GM11168 (cell line): Measurements from ENCODE around the gene ST6GALNAC3.

ENCODE experiments used
- in situ Hi-C: fragments of 300-500 bp; cut with MboI; formaldehyde crosslinking; loops from one replicate; pipeline ENCODE4 v1.12.0; 2022; ENCODE audit warnings: low sequenced_read_pairs; ENCODE audit not compliant: unreplicated experiment

ST6GALNAC3 gene

DNA sequence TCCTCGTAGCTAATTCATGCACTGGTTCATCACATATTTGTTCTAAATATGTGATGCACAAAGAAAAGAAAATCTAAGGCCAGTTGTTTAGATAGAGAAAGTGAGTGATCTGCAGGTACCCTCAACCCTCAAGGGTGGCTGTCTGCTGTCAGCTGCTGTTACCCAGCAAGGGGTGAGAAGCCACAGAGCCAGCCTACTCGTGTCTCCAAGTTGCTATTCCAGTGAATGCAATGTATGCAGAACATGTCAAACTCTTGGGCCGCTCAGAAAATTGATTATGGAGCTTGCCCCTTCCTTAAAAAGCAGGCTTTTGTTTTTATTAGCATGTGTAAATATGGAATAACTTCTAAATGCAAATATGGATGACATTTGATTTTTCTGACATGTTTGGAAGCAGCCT, 456.4 kb downstream of the ST6GALNAC3 start:
- in situ Hi-C loops: no loop called here

- in situ Hi-C loops: no loop called here
Observed at GRCh38 chr1:76541618-76542017, 467.1 kb downstream of the ST6GALNAC3 start.

- in situ Hi-C loops: no loop called here
Observed at GRCh38 chr1:76542359-76542758, 467.8 kb downstream of the ST6GALNAC3 start.

DNA sequence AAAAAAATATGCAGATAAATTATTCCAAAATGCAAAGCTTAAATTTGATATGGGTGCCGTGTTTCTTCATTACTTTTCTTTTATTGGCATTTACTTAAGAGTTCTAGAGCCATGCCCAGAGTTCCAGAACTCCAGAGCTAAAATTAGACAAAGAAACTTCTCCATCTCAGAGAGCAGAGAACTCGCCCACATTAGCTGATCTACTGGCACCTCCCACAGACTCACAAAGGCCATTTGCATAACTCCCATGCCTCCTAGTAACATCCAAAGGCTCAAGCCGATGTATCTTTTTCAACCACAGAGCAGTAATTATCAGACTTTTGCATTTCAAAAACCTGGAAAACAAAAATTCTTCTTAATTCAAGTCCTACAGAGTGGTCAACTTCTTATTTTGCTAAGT, 468.9 kb downstream of the ST6GALNAC3 start:
- in situ Hi-C loops: no loop called here

DNA sequence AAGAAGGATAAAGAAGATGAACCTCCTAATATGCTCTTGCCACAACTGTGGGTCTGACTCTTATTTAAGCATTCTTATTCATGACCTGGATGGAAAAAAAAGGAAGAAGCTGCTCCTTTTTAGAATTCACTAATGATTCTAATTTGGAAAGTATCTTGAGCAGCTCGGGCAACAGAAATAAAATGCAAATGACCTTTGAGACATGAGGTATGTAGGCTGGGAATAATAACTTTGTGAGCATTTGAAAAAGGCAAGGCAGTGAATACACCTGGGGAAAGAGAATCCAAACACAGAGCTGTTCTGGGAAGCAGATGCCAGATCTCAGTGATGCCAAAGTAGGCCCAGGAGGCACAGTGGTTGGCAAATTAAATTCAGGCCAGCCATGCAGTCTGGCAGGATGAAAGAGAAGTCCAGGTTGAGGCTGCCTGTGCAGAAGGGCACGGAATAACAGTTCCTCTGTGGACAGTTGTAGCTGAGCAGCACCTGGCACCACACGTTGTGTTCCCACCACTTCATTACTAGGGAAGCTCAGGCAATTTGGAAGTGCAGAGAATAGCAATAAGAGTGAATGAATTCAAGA, 471.9 kb downstream of the ST6GALNAC3 start:
- in situ Hi-C loops: no loop called here

DNA sequence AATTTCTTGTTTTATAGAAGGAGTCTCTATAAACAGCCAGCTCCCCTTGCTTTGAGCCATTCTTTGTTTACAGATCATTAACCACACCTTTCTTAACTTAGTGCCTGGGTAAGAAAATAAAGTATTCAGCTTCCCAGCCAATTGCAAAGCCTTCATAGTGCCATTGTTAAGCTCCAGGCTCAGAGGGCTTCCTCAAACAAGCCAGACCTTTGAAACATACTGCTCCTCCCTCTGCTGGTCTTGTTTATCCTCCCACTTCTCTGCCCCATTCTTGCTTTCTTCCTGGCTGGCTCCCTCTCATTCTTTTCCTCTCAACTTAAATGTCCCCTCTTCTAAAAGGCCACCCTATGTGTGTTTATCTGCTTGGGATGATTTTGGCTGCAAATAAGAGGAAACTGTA, 473.4 kb downstream of the ST6GALNAC3 start:
- in situ Hi-C loops: no loop called here

GRCh38 chr1:76548513-76549100, 474.1 kb downstream of the ST6GALNAC3 start:
- in situ Hi-C loops: no loop called here

GRCh38 chr1:76554283-76554682, 479.7 kb downstream of the ST6GALNAC3 start:
- in situ Hi-C loops: no loop called here

DNA sequence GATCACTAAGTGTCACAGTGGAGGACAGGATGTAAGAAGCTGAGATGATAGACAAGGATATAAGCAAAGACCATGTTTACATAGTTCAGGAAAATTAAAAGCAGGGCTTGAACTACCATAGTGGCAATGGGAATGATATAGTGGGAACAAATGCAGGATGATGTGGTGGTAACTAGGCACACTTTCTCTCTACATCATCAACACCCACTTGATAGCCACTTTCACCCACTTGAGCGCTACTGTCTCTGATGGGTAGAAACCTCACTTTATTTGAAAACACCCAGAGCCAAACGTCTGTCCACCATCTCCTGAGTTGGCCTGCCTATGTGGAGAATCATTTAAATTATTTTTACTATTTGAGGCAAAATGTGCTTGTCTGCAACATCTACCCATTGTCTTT, 487.7 kb downstream of the ST6GALNAC3 start:
- in situ Hi-C loops: no loop called here

GRCh38 chr1:76568573-76569238, 494.2 kb downstream of the ST6GALNAC3 start:
- in situ Hi-C loops: no loop called here

DNA sequence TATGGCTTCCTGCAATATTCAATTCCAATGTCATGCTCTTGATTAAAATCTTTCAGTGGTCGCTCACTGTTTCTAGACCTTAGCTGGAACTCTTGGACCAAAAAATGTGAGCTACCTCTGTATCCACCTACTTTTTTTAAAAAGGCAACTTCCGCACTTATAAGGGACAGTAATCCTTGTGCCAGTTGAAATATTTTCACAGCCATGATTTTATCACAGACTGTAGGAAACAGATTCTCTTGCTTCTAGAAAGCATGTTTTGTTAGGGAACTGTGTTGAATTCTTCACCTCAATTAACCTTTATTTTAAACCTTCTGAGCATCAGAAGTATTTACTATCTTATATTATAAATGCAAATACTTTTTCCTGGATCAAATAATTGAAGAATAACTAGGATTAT, 496.7 kb downstream of the ST6GALNAC3 start:
- in situ Hi-C loops: no loop called here

DNA sequence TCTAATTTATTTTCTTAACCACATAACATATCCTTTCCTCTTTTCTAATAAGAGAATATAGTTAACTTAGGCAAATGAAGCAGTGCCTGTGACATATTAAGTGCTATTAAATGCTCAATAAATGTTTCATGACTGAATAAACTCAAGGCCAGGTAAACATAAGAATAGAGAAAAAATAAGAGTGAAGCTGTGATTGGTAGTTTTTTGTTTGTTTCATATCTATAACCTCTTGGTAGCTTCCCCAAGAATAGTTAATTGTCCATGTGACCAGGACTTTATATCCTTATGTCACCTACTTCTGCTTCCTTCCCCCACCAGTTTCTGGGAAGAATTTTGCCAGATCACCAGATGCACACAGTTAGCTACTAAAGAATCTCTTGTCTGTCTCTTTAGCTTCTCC, 497.7 kb downstream of the ST6GALNAC3 start:
- in situ Hi-C loops: no loop called here

GRCh38 chr1:76576876-76577524, 502.5 kb downstream of the ST6GALNAC3 start:
- in situ Hi-C loops: no loop called here

DNA sequence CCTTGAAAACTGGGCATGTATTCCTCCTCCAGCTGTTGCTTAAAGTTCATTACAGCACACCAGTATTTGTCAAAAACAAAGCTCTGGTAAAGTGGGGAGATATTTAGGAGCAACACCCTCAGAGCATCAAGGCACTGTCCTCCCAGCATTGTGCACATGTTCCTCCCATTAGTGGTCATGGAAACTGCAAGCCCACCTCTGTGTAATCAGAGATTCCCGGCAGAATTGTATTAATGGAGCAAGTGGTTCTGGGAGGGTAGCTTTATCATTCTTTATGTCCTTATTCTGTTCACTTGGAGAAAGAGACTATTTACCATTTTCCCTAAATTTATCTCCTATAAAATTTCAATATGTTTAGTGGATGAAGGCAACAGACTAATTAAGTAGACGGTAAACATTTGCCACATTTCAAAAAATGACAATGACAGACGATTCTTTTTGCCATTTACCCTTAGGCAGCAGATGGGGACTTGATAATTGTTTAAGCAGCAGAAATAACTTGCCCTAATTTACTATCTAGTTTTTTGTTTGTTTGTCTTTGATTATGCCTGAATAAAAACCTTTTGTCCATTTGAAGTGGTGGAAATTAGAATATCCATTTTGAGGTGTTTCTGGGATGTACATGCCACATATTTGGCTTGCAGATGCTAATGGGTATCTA, 503.1 kb downstream of the ST6GALNAC3 start:
- in situ Hi-C loops: no loop called here

DNA sequence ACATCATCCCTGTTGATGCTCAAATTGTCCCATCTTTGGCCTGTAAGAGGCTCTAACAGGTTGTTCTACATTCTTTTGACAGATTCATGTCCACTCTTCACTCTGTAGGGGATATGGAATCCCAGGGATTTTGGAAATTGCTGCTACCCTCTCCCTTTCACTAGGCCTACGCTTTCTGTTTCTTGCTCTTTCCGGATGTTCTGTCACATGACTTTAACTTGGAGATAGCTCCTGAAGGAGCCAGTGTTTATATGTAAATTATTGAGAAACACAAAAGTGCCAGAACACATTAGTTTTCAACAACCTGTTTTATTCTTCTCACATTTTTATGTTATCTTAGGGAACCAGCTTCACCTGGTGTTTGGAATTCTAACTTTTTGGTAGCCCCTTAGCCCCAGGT, 505.7 kb downstream of the ST6GALNAC3 start:
- in situ Hi-C loops: no loop called here

- in situ Hi-C loops: no loop called here
Observed at GRCh38 chr1:76581712-76582111, 507.2 kb downstream of the ST6GALNAC3 start.

GRCh38 chr1:76583235-76583868, 508.8 kb downstream of the ST6GALNAC3 start:
- in situ Hi-C loops: no loop called here

GRCh38 chr1:76583875-76584477, 509.4 kb downstream of the ST6GALNAC3 start:
- in situ Hi-C loops: no loop called here

DNA sequence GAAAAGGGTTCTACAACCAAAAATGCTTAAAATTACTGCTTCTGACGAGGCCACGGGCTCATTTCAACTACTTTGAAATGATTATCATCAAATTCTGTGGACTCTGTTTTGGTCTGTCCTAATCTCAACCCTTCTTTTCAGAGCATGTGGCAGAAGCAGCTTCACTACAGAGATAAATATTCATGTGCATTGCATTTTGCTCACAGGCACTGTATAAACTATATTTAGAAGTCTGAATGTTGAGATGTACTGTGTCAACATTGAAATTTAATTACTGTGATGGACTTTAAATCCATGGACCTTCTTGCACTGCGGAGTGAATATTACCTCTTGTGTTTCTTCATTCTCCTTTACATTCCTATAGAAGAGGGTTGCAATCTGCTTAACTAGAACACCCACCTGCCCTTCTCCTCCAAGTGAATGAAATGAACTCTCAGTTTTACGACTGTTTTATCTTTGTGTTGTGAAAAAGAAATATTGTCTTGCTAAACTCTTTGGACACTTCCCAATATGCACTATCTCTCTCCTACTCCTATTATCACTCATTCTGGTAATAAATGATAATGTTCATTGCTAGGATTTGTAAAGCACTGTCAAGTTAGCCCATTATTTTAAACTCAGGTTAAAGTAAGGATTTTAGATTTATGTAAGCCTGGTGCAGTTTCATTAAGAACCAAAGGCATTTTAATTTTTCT, 511.6 kb downstream of the ST6GALNAC3 start:
- in situ Hi-C loops: no loop called here
